NCI-H146 treated with DMSO at 0.1 percent for 48 hours (cell line): ENCODE measurements around the gene TAS2R40.

ENCODE experiments used
- DNase-seq: peaks from one replicate; lab custom pipeline; 2025; ENCODE audit not compliant: unreplicated experiment; lab: John Stamatoyannopoulos, UW

Gene TAS2R40

DNA sequence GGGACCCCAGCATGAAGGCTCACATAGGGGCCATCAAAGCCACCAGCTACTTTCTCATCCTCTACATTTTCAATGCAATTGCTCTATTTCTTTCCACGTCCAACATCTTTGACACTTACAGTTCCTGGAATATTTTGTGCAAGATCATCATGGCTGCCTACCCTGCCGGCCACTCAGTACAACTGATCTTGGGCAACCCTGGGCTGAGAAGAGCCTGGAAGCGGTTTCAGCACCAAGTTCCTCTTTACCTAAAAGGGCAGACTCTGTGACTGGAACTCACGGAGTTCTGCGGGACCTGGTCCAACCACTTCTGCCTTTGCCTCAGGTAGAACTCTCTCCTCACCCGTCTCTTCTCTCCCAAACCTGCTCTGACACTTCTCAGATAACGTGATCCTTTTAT lies 945 bp downstream of the TAS2R40 start:
- no peak for DNase-seq

DNA sequence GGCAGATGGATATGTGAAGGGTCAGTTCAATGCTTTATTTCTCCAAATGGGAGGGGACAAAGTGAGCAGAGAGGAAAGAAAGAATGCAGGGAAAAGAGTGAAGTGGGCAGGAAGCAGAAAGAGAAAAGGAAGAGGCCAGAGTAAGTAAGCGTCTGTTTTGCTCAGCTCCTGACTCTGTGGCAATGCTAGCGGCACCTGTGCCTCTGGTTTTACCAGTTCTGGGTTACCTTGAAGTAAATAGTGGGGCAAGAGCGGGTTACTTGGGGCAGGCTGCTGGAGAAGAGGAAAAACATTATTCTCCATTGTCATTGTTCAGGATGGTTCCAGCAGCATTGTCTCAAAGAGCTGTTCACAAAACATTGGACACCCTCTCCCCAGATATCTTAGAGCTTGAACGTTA lies 1.9 kb downstream of the TAS2R40 start:
- no peak for DNase-seq

DNA sequence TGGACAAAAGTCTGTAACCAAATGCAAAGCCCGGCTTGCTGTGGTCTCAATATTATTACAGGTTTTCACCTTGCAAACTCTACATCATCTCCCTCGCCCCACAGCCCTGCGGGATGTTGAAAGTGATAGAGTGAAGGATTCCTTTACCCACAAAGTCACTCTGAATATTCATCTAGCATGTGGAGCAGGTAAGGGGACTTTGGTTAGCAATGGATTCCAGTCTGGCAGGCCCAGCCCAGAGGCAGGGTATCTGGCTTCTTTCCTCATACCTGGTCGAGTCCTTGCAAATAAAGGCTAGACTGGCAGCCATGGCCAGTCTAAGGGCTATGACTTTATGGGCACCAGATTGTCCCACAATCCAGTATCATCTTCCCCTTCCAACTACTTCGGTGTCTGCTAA lies 3.2 kb downstream of the TAS2R40 start:
- no peak for DNase-seq

DNA sequence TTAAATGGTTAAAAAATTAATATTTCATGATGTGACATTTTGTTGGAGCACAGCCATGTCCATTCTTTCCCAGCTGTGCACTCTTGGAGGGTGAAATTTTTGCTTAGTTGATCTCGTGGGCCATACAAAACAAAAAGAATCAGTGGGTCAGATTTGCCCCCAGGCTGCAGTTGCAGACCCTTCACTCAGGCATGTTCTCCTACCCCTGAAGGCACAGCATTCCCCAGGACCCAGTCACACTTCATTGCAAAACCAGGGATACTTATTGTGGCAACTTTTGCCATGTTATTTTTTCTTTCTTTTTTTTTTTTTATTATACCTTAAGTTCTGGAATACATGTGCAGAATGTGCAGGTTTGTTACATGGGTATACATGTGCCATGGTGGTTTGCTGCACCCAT lies 6.0 kb downstream of the TAS2R40 start:
- no peak for DNase-seq

DNA sequence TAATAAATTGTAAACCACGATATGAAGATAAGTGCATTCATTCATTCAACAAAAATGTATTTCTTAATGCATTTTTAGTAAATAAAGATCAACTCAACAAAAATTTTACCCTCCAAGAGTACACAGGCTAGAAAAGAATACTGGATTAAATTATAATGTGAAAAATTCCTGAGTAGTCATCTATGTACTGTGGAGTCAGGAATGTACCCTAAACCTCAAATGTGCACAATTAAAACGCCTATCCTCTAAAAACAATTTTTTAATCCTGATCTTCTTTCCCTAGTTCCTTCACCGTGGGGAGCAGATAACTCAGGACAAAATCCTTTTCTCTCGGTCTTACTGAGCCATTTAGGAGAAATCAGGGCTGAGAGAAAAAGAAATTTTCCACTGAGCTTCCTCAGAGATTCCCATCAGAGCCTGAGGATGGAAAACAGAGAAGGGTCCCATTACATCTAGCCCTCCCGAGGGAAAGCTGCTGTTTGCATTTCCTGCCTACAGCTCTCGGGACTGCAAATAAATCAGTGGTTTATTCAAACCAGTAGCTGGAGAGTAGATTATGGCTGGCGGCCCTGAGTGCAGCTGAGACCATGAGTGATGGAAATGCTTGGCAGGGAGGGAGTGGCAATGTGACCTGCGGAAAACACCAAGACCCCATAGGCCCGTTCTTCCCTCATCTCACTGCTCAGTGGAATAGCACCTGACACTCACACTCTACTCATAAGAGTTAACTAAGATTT lies 7.4 kb downstream of the TAS2R40 start:
- DNase-seq = no peak

DNA sequence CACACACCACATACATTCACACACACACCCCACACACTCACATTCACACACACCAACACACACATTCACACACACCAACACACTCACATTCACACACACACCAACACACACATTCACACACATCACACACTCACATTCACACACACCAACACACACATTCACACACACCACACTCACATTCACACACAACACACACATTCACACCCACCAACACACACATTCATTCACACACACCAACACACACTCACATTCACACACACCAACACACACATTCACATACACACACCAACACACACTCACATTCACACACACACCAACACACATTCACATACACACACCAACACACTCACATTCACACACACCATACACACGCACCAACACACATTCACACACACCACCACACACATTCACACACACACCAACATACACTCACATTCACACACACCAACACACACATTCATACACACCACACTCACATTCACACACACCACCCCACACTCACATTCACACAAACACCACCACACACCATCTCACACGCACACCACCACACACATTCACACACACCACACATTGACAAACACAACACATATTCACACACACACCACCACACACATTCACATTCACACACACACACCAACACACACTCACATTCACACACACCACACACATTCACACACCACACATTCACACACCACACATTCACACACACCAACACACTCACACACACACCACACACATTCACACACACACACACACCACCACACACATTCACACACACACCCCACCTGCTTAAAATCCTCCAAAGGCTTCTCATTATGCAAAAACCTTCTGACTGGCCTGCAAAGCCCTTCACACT lies 9.0 kb downstream of the TAS2R40 start:
- DNase-seq = no peak

DNA sequence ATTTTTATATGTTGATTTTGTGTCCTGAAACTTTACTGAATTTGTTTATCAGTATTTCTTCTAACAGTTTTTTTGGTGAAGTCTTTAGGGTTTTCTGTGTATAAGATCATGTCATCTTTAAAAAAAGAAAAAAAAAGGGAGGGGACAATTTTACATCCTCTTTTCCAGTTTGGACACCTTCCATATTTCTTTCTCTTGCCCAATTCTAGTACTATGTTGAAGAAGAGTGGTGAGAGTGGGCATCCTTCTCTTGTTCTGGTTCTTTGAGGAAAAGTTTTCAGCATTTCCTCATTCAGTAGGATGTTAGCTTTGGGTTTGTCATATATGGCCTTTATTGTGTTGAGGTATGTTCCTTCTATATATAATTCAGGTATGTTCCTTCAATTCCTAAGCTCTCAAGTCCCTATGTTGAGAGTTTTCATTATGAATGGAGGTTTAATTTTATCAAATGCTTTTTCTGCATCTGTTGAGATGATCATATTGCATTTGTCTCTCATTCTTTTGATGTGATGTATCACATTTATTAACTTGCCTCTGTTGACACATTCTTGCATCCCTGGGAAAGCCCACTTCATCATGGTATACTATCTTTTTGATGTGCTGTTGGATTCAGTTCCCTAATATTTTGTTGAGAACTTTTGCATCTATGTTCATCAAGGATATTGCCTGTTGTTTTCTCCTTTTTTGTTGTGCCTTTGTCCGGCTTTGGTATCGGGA lies 12.1 kb downstream of the TAS2R40 start:
- no peak for DNase-seq

DNA sequence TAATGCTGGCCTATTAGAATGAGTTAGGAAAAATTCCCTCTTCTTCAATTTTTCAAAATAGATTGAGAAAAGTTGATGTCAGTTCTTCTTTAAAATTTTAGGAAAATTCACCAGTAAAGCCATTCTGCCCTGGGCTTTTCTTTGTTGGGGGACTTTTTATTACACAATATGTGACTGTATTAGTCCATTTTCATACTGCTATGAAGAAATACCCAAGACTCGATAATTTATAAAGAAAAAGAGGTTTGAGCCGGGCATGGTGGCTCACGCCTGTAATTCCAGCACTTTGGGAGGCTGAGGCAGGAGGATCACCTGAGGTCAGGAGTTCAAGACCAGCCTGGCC lies 12.7 kb downstream of the TAS2R40 start:
- no peak for DNase-seq

DNA sequence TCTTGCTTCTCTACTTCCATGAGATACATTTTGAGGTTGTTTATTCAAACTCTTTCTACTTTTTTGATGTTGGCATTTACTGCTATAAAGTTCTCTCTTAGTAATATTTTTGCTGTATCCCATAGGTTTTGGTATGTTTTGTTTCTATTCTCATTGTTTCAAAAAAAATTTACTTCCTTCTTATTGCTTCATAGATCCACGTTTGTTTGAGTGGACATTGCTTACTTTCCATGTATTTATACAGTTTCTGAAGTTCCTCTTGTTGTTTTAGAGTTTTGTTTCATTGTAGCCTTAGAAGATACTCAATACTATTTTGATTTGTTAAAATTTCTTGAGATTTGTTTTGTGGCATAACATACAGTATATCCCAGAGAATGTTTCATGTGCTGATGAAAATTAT lies 13.7 kb downstream of the TAS2R40 start:
- no peak for DNase-seq

DNA sequence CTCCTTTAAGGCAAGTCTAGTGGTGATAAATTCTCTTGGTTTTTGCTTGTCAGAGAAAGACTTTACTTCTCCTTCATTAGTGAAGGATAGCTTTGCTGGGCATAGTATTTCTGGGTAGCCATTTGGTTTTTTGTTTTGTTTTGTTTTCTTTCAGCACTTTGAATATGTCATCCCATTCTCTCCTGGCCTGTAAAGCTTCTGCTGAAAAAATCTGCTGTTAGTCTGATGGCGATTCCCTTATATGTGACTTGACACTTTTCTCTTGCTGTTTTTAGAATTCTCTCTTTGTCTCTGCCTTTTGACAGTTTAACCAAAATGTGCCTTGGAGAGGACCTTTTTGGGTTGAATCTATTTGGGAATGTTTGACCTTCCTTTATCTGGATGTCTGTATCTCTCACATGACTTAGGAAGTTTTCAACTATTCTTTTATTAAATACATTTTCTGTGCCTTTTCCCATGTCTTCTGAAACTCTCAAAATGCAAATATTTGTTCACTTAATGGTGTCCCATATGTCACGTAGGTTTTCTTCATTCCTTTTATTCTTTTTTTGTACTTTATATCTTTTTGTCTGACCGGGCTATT lies 14.7 kb downstream of the TAS2R40 start:
- DNase-seq = no peak

DNA sequence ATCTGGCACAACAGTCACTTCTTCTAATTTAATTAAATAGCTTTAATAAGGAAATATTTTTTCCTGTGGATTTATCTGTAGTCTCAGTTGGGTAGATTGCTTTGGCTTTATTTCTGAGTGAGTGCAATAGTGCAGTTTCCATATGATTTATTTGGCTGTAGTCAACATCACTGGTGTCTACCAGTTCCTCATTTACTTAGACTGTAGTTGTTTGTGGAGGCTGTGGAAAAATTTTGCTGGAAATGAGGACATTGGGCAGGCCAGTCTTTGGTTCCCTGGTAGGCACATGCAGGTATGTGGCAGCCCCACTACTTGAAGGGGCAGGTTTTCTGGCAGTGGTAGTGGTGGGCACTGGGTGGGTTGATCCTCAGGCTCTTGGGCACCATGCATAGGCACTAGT lies 15.5 kb downstream of the TAS2R40 start:
- DNase-seq = no peak

DNA sequence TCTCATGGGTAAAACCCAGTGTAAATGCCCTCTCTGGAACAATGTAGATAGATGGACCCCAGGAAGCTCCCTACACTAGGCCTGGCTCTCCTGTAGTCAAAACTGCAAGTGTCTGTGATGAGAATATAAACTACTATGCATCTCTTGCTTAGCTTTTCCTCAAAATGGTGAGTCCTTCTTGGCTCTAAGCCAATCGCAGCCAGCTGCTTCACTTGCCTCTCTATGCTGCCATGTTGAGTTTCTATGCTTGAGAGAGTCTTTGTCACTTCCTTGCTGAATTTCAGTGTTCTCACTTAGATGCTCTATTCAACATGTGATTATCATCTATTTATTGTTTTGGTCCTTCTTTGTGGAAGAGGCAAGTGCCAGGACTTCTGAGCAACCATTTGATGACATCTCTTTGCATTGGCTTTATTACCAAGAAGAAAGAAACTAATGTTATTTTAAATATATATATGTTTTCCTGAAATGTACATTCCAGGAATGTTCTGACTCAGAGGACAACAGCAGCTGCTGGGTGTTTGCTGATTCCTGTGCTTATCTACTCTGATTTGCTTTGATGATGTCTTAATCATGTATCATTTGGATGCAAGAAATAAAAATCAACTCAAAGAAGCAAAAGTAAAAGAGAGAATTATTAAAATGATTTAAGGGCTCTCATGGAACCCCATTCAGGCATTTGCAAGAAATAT lies 16.6 kb downstream of the TAS2R40 start:
- DNase-seq = no peak

DNA sequence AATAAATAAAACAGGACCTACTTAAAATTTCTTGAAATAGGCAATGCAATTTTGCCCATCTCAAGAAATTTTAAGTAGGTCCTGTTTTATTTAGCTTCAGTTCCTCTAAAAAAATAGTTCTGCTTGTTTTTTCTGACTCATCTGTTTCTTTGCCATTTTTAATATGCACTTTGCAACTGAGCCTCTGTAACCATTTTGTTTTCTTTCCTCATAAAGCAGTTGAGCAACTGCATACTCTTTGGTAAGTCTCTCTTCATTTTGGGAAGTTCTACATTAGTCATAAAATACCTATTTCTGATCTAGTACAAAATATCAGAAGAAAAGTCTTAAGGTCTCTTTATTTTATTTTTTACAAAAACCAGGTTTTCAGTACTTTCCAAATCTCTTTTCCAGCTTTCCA lies 18.0 kb downstream of the TAS2R40 start:
- no peak for DNase-seq

DNA sequence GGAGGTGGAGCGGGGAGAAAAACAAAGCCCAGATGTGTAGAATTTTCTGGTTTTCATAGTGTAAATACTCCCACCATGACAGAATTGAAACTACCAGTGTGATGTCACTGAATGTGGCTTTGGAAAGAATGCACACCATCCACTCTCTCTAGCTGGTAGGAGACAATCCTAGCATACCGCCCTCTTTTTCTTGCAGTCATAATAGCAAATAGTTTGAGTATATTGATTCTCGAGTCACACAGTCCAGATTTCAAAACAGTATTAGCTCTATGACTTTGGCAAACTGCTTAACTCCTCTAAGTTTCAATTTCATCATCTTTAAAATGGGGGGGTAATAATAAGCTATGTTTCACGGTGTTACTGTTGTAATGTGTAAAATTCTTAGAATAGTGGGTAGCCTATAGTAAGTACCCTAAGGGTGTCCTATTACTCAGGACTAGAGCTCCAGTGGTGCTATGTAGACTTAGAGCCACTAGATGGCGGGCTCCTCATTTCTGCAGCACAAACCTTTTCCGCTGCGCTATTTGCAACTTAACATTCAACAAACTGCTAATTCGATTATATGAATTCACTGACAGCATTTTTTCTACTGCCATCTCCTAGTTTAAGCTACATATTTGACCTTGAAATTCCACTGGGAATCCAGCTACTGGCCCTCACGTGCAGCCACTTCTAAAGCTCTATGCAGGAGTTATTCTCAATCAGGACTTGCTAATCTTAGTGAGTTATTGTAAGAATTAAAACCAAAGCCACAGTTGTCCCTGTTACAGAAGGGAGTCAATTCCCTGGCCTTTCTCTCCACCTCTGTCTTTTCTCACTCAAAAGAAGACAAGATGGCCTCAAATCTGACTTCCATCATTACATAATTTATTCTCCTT lies 18.7 kb downstream of the TAS2R40 start:
- peak; percentile 30 for DNase-seq

DNA sequence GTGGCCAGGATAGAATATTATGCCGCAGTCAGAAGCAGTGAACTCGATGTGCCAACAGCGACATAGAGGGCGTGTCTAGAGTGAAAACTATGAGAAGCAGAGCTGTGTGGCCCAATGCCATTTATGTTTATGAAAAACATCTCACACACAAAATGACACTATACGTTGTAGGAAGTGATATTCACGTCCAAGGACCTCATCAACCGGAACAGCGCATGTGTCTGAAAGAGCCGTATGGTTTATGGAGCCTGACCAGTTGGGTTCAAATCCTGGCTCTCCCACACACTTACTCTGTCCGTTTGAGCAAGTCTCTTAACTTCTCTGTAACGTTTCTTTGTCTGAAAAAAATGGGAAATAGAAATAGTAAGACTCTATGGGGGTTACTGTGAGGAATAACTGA lies 20.5 kb downstream of the TAS2R40 start:
- no peak for DNase-seq

DNA sequence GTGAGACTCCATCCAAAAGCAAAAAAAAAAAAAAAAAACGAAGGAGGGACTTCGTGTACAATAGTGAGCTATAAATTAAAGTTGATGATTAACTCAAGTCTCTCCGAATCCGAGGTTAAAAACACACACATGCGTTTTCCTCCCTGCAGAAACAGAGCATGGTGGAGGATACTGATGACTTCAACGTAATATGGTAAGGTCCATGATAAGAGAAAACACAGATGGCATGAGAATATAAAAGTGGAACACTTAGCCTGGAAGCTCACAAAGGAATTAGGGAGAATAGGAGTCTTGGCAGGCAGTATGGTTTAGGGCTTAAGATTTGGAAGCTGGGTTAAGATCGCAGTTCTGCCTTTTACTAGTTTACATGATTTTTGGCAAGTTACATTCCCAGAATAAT lies 21.3 kb downstream of the TAS2R40 start:
- no peak for DNase-seq

DNA sequence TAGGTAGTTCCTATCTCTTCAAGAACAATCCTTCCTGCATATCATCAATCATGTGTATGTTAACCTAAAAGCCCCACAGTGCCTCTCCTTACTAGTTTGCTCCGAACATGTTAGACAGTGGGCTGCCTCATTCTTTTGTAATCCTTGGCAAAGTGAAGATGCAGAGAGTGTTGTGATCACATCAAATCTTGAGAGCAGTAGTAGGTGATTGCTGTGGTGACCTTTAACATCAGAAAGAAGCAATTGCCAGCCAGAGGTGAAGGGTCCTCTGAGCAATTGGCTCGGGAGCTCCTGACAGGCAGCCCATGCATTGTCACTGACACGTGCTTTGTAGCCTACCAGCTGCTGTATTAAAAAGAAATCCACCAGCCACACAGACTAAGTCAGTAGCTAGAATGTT lies 21.8 kb downstream of the TAS2R40 start:
- no peak for DNase-seq

DNA sequence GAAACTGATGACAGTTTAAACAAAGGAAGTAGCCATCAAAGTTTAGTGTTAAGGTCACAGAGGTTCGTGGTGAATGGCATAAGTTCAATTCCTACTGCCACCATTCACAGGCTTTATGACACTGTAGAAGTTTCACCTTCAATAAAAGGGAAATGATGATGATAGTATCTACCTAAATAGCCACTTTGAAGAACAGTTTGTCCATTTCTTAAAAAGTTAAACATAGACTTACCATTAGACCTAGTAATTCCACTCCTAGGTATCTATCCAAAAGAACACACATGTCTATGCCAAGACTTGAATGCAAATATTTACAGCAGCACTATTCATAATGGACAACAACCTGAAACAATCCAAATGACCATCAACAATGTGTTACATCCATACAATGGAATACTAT lies 22.5 kb downstream of the TAS2R40 start:
- DNase-seq = no peak

DNA sequence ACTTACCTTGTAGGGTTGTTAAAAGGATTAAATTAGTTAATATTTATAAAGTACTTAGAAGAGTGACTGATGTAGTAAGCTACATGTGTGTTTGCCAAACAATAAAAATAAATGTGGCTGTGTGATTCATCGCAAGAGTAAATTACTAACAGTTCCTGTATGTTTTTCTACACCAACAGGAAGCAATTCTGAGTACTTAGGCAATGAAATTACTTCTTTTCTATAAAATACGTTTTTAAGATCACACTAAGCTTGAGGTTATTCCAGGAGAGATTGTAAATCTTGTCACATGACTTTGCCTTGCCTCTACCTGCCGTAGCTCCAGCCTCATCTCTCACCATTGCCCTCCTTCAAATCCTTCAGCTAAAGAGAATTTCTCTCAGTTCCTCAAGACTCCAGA lies 23.3 kb downstream of the TAS2R40 start:
- DNase-seq = no peak

DNA sequence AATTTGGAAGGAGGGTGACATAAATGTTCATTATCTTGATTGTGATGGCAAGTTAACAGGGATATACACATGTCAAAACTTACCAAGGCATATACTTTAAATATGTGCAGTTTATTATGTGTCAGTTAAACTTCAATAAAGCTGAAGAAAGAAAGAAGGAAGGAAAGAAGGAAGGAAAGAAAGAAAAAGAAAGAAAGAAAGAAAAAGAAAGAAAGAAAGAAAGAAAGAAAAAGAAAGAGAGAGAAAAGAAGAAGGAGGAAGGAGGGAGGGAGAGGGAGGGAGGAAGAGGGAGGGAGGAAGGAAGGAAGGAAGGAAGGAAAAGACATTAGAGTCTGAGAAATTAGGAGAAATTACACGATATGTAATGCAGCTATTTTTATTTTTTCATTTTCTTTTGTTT lies 25.5 kb downstream of the TAS2R40 start:
- no peak for DNase-seq
